Measurements from ENCODE around the gene CREBBP.

Gene CREBBP

GRCh38 chr16:3857189-3858043 is 23.1 kb downstream of the CREBBP start:
- Histone ChIP-seq H3K4me1 (ENCODE audit: low read depth, poor library complexity, severe bottlenecking) (peaks cover 50% of the 10 kb centered on the region), H3K36me3 (ENCODE audit: insufficient read depth) (no peaks in the 10 kb centered on the region), H4K20me1 (ENCODE audit: insufficient read depth) (peaks cover 67% of the 10 kb centered on the region), H3K4me2 (peak overlapping the region; percentile 61), H3K9ac (peak overlapping the region; percentile 13; the same call in 1 of the 2 replicates), H3K79me2 (ENCODE audit: insufficient read depth, low read depth) (peaks cover 99% of the 10 kb centered on the region), H3K4me3 (IDR thresholded peaks at IDR 0.05; ENCODE audit: insufficient read depth, low read depth, low read length) (no peak overlapping the region), H2AFZ (ENCODE audit: low read depth) (no peak overlapping the region), H3K27me3 (ENCODE audit: insufficient read depth, low read depth) (no peaks in the 10 kb centered on the region), H3K27ac (peak overlapping the region; percentile 20; the same call in 1 of the 2 replicates)
- no peak for TF ChIP-seq CTCF (conservative IDR thresholded peaks at IDR 0.05; ENCODE audit: low read depth, low read length)

GRCh38 chr16:3856367-3857141 is 24.0 kb downstream of the CREBBP start:
- Histone ChIP-seq H3K27ac (peak overlapping the region; percentile 20; the same call in 1 of the 2 replicates), H3K79me2 (ENCODE audit: insufficient read depth, low read depth) (peaks cover 96% of the 10 kb centered on the region), H3K27me3 (ENCODE audit: insufficient read depth, low read depth) (no peaks in the 10 kb centered on the region), H3K9ac (no peak overlapping the region), H2AFZ (ENCODE audit: low read depth) (no peak overlapping the region), H3K4me1 (ENCODE audit: low read depth, poor library complexity, severe bottlenecking) (peaks cover 50% of the 10 kb centered on the region), H3K4me3 (IDR thresholded peaks at IDR 0.05; ENCODE audit: insufficient read depth, low read depth, low read length) (no peak overlapping the region), H3K4me2 (peak overlapping the region; percentile 61), H4K20me1 (ENCODE audit: insufficient read depth) (peaks cover 68% of the 10 kb centered on the region), H3K36me3 (ENCODE audit: insufficient read depth) (no peaks in the 10 kb centered on the region)
- TF ChIP-seq CTCF (conservative IDR thresholded peaks at IDR 0.05; ENCODE audit: low read depth, low read length): no peak

- H3K4me2 ChIP-seq: no peak overlapping the region
- no peak overlapping the region for H2AFZ ChIP-seq (ENCODE audit: low read depth)
- peaks cover 67% of the 10 kb centered on the region for H4K20me1 ChIP-seq (ENCODE audit: insufficient read depth)
- peaks cover 91% of the 10 kb centered on the region for H3K79me2 ChIP-seq (ENCODE audit: insufficient read depth, low read depth)
- no peak overlapping the region for H3K4me3 ChIP-seq (IDR thresholded peaks at IDR 0.05; ENCODE audit: insufficient read depth, low read depth, low read length)
- H3K27ac ChIP-seq: no peak overlapping the region
- peaks cover 50% of the 10 kb centered on the region for H3K4me1 ChIP-seq (ENCODE audit: low read depth, poor library complexity, severe bottlenecking)
- TF ChIP-seq CTCF (conservative IDR thresholded peaks at IDR 0.05; ENCODE audit: low read depth, low read length): no peak
- H3K9ac ChIP-seq: no peak overlapping the region
- H3K27me3 ChIP-seq (ENCODE audit: insufficient read depth, low read depth): no peaks in the 10 kb centered on the region
- no peaks in the 10 kb centered on the region; the same call in 1 of the 2 replicates for H3K36me3 ChIP-seq (ENCODE audit: insufficient read depth)
These were observed 25.6 kb downstream of the CREBBP start for GRCh38 chr16:3854750-3855541.

GRCh38 chr16:3850544-3850899 is 30.0 kb downstream of the CREBBP start:
- Histone ChIP-seq H3K36me3 (ENCODE audit: insufficient read depth) (peaks cover 3% of the 10 kb centered on the region; the same call in 1 of the 2 replicates), H3K79me2 (ENCODE audit: insufficient read depth, low read depth) (peaks cover 80% of the 10 kb centered on the region), H3K4me2 (no peak overlapping the region), H3K4me1 (ENCODE audit: low read depth, poor library complexity, severe bottlenecking) (peaks cover 12% of the 10 kb centered on the region), H3K27me3 (ENCODE audit: insufficient read depth, low read depth) (no peaks in the 10 kb centered on the region), H3K9ac (no peak overlapping the region), H3K27ac (no peak overlapping the region), H4K20me1 (ENCODE audit: insufficient read depth) (peaks cover 51% of the 10 kb centered on the region), H3K4me3 (IDR thresholded peaks at IDR 0.05; ENCODE audit: insufficient read depth, low read depth, low read length) (no peak overlapping the region), H2AFZ (ENCODE audit: low read depth) (no peak overlapping the region)
- no peak for TF ChIP-seq CTCF (conservative IDR thresholded peaks at IDR 0.05; ENCODE audit: low read depth, low read length)
